Central memory CD8-positive, alpha-beta T cell (primary cell): ENCODE measurements around the gene RBM23.

Experiments used
- ATAC-seq: fragments of 150-1000 bp; cut with Tn5 transposase; replicated peaks from 2 replicates; pipeline ENCODE4 v1.10.0; 2022; ENCODE audit warnings: mild to moderate bottlenecking, moderate FRiP score, moderate number of reproducible peaks; ENCODE audit not compliant: poor library complexity, severe bottlenecking; ENCODE audit errors: extremely low read depth
- DNase-seq, 2 donors: peaks; one replicate each; pipeline ENCODE4 v3.0.0; 2021; ENCODE audit warnings: low spot score in 2 of 2
- H3K27ac Mint-ChIP-seq: one replicate; pipeline ENCODE4 v1.8.0; 2022; ENCODE audit warnings: low read depth, mild to moderate bottlenecking, moderate library complexity, mixed read lengths
- H3K27me3 Mint-ChIP-seq: one replicate; pipeline ENCODE4 v1.8.0; 2022; ENCODE audit warnings: mixed read lengths
- H3K36me3 Mint-ChIP-seq: one replicate; pipeline ENCODE4 v1.8.0; 2022; ENCODE audit warnings: mild to moderate bottlenecking, moderate library complexity, mixed read lengths; ENCODE audit not compliant: insufficient read depth
- H3K4me1 Mint-ChIP-seq: one replicate; pipeline ENCODE4 v1.8.0; 2022; ENCODE audit warnings: mixed read lengths
- H3K4me3 Mint-ChIP-seq: one replicate; pipeline ENCODE4 v1.8.0; 2022; ENCODE audit warnings: mild to moderate bottlenecking, moderate library complexity, mixed read lengths
- H3K9me3 Mint-ChIP-seq: one replicate; pipeline ENCODE4 v1.8.0; 2022; ENCODE audit warnings: mixed read lengths

Gene RBM23

DNA sequence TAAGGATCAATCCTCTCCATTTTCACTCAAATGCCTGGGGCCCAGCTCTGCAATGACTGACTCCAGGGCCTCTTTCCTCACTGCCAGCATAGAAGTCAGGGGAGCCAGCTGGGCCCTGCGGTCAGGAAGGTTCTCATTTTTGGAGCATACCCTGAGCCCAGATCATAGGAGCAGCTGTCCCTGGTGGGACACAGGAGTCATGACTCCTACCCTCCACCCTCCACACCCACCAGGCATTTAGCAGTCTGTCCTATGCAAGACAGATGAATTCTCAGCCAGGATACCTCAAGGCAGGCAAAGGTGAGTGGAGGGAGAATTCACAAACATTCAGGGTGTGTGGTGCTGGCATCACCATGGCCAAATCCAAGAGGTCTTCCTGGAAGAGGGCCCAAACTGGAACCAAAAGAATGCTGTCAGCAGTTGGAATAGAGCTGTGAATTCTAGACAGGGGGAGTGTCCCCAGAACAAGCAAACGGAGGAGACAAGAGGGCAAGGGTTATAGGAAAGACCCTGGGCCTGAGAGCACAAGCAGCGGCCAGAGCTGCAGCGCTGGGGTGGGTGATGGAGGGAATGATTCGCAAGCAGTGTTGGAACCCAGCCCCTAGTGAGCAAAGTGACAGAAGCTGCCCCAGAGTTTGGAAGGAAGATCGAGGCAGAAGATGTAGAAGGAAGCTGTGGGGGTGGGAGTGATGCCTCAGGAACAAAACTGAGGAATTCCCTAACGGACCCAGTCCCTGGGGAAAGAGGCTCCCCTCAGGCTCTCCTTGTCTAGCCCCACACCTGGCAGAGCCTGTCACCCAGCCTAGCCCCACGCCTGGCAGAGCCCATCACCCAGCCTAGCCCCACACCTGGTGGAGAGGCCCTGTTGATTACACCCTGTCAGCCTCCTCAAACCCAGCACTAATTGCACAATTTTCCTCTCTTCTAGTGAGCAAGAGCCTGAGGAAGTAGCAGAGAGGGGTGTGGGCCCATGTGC lies 40.4 kb downstream of the RBM23 start:
- ATAC-seq (no peak), DNase-seq (no peak)
- H3K4me3 Mint-ChIP-seq: no peak overlapping the region
- H3K36me3 Mint-ChIP-seq: peaks cover 17% of the 10 kb centered on the region
- H3K9me3 Mint-ChIP-seq: no peaks in the 10 kb centered on the region
- H3K27ac Mint-ChIP-seq: no peak overlapping the region
- no peaks in the 10 kb centered on the region for H3K27me3 Mint-ChIP-seq
- H3K4me1 Mint-ChIP-seq: peaks cover 16% of the 10 kb centered on the region

DNA sequence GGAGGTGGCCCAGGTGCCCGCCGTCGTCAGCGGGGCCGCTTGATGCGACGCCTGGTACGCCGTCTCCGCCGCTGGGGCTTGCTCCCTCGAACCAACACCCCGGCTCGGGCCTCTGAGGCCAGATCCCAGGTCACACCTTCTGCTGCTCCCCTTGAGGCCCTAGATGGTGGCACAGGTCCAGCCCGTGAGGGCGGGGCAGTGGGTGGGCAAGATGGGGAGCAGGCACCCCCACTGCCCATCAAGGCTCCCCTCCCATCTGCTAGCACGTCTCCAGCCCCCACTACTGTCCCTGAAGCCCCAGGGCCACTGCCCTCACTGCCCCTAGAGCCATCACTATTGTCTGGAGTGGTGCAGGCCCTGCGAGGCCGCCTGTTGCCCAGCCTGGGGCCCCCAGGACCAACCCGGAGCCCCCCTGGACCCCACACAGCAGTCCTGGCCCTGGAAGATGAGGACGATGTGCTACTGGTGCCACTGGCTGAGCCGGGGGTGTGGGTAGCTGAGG lies 41.9 kb downstream of the RBM23 start:
- Mint-ChIP-seq H3K9me3 (no peaks in the 10 kb centered on the region), H3K27ac (no peak overlapping the region), H3K36me3 (peaks cover 21% of the 10 kb centered on the region), H3K27me3 (no peaks in the 10 kb centered on the region), H3K4me1 (peaks cover 22% of the 10 kb centered on the region), H3K4me3 (no peak overlapping the region)
- ATAC-seq (no peak), DNase-seq (no peak)

DNA sequence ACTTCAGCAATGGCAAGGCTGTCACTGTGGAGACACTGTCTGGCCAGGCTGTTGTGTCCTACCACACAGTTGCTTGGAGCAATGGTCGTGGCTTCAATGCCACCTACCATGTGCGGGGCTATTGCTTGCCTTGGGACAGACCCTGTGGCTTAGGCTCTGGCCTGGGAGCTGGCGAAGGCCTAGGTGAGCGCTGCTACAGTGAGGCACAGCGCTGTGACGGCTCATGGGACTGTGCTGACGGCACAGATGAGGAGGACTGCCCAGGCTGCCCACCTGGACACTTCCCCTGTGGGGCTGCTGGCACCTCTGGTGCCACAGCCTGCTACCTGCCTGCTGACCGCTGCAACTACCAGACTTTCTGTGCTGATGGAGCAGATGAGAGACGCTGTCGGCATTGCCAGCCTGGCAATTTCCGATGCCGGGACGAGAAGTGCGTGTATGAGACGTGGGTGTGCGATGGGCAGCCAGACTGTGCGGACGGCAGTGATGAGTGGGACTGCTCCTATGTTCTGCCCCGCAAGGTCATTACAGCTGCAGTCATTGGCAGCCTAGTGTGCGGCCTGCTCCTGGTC lies 43.1 kb downstream of the RBM23 start:
- H3K27me3 Mint-ChIP-seq: no peaks in the 10 kb centered on the region
- no peak overlapping the region for H3K4me3 Mint-ChIP-seq
- no peaks in the 10 kb centered on the region for H3K9me3 Mint-ChIP-seq
- DNase-seq: no peak
- no peak for ATAC-seq
- H3K27ac Mint-ChIP-seq: no peak overlapping the region
- H3K36me3 Mint-ChIP-seq: peaks cover 25% of the 10 kb centered on the region
- peaks cover 29% of the 10 kb centered on the region for H3K4me1 Mint-ChIP-seq

DNA sequence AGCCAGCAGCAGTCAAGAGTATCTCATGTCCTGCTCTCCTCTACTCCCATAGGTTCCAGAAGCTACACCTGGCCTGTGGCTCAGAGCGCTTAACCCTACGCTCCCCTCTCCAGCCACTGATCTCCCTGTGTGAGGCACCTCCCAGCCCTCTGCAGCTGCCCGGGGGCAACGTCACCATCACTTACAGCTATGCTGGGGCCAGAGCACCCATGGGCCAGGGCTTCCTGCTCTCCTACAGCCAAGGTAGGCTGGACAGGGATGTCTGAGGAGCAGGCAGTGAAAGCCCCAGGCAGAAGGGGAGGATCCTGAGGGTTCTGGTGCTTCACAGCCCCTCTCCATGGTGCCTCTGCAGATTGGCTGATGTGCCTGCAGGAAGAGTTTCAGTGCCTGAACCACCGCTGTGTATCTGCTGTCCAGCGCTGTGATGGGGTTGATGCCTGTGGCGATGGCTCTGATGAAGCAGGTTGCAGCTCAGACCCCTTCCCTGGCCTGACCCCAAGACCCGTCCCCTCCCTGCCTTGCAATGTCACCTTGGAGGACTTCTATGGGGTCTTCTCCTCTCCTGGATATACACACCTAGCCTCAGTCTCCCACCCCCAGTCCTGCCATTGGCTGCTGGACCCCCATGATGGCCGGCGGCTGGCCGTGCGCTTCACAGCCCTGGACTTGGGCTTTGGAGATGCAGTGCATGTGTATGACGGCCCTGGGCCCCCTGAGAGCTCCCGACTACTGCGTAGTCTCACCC lies 43.8 kb downstream of the RBM23 start:
- H3K27me3 Mint-ChIP-seq: no peaks in the 10 kb centered on the region
- H3K4me1 Mint-ChIP-seq: peaks cover 35% of the 10 kb centered on the region
- H3K4me3 Mint-ChIP-seq: no peak overlapping the region
- DNase-seq: no peak
- no peak overlapping the region for H3K27ac Mint-ChIP-seq
- no peak for ATAC-seq
- H3K9me3 Mint-ChIP-seq: no peaks in the 10 kb centered on the region
- peaks cover 27% of the 10 kb centered on the region for H3K36me3 Mint-ChIP-seq

DNA sequence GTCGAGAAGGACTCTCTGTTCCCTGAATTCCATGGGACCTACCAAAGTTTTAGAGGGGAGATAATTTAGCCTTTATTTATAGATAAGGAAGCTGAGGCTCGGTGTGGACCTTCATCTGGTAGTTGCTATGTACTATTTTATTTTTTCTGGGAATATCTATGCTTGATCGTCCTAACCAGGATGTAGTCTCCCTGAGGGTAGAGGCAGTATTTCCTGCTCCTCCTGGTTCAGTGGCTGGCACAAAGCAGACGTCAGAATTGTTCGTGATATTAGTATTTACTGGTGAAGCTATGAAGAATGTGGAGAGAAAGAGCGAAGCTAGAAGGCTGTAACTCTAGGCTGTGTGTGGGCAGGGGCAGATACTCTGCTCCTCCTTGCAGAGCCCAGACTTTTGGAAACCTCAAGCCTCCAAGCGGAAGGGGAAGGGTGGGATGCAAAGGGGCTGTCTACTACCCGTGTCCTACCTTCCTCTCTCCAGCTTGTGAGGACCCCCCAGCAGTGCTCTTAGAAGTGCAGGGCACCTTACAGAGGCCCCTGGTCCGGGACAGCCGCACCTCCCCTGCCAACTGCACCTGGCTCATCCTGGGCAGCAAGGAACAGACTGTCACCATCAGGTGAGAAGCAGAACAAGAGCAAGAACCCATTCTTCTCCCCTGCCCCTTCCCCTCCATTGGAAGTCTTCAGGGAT lies 46.0 kb downstream of the RBM23 start:
- peaks cover 22% of the 10 kb centered on the region for H3K36me3 Mint-ChIP-seq
- ATAC-seq: no peak
- peak overlapping the region; percentile 94 for H3K4me3 Mint-ChIP-seq
- H3K4me1 Mint-ChIP-seq: peaks cover 31% of the 10 kb centered on the region
- DNase-seq: no peak
- no peaks in the 10 kb centered on the region for H3K27me3 Mint-ChIP-seq
- peak overlapping the region; percentile 92 for H3K27ac Mint-ChIP-seq
- no peaks in the 10 kb centered on the region for H3K9me3 Mint-ChIP-seq

DNA sequence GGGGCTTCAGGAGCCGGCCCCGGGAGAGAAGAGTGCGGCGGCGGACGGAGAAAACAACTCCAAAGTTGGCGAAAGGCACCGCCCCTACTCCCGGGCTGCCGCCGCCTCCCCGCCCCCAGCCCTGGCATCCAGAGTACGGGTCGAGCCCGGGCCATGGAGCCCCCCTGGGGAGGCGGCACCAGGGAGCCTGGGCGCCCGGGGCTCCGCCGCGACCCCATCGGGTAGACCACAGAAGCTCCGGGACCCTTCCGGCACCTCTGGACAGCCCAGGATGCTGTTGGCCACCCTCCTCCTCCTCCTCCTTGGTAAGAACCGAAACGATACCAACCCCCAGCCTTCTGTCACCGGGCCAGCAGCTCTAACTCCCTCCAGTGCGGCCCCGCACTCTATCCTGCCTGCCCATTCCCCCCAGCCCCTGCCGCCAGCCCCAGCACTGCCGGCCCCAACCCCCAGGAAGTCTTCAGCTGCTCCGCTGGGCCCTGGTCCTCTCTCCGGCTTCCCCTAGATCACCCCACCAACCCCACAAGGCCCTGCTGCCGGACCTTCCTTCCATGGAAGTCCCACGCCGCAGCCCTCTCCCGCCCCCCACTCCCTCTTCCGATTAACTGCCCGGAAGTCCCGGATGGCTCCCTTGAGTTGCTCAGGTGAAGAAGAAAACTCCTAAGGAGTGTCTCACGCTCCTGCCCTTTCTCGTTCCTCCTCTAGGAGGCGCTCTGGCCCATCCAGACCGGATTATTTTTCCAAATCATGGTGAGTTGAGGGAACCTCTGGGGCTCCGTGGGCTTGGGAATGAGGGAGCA lies 46.7 kb downstream of the RBM23 start:
- DNase-seq (peak; percentile 47 to 66), ATAC-seq (peak; percentile 23)
- Mint-ChIP-seq H3K27me3 (no peaks in the 10 kb centered on the region), H3K36me3 (peaks cover 19% of the 10 kb centered on the region), H3K27ac (peak overlapping the region; percentile 92), H3K9me3 (no peaks in the 10 kb centered on the region), H3K4me3 (peak overlapping the region; percentile 94), H3K4me1 (peaks cover 29% of the 10 kb centered on the region)

DNA sequence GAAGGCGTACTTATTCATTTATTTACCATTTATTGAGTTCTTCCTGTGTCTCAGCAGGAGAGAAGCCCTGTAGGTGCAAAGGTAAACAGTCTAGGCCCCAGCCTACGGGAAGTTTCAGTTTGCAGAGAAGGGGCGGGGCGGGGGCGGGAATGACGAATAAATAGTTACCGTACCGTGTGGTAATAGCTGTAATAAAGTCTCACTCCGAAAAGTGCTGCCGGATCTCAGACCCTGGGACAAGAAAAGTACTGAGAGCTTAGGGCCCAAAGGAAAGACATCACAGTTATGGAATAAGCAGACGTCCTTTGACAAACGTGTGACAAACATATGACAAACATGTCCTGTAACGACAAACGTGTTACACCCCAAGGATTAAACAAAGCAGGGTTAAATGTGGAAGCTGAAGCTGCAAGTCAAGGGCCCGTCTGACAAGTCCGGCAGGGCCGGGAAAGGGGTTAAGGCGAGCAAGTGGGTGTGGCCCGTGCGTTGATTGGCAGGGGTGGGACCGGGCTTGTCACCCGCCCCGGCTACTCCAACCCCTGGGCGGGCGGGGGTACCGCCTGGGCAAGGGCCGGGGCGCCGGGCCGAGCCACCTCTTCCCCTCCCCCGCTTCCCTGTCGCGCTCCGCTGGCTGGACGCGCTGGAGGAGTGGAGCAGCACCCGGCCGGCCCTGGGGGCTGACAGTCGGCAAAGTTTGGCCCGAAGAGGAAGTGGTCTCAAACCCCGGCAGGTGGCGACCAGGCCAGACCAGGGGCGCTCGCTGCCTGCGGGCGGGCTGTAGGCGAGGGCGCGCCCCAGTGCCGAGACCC lies 47.5 kb downstream of the RBM23 start, which contains the start of gene LRP10:
Gene LRP10, plus strand, starts transcription at position 517 of the 809 bp plus-strand sequence. CDS start 564 bp downstream, outside the sequence.
- H3K4me3 Mint-ChIP-seq: peak within 1 kb of the TSS; percentile 94
- ATAC-seq: peak; percentile 77
- H3K4me1 Mint-ChIP-seq: peaks cover 35% of the 10 kb centered on the region
- H3K36me3 Mint-ChIP-seq: peaks cover 19% of the 10 kb centered on the region
- H3K27me3 Mint-ChIP-seq: no peaks in the 10 kb centered on the region
- peak; percentile 56 to 63 for DNase-seq
- H3K27ac Mint-ChIP-seq: peak within 1 kb of the TSS; percentile 92
- no peaks in the 10 kb centered on the region for H3K9me3 Mint-ChIP-seq

DNA sequence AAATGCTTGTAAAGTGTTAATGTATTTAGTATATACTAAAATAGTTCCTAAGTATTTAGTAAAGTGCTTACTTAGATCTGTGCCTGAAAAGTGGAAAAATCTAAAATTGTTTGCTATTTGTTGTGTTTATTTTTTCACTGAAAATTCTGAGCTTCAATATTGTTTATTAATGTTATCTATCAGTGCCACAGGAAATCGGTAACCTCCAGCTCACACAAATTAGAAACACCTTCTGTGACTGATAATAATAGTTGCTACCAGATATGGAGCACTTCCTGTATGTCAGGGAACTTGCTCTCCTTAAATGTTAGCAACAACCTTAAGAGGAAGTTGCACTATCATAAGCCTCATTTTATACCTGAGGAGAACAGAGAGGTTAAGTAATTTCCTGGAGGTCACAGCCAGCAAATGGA lies 48.1 kb downstream of the RBM23 start:
- Mint-ChIP-seq H3K27me3 (no peaks in the 10 kb centered on the region), H3K4me1 (peaks cover 37% of the 10 kb centered on the region), H3K27ac (peak overlapping the region; percentile 92), H3K4me3 (peak overlapping the region; percentile 94), H3K9me3 (no peaks in the 10 kb centered on the region), H3K36me3 (peaks cover 16% of the 10 kb centered on the region)
- DNase-seq (no peak), ATAC-seq (peak; percentile 72)

DNA sequence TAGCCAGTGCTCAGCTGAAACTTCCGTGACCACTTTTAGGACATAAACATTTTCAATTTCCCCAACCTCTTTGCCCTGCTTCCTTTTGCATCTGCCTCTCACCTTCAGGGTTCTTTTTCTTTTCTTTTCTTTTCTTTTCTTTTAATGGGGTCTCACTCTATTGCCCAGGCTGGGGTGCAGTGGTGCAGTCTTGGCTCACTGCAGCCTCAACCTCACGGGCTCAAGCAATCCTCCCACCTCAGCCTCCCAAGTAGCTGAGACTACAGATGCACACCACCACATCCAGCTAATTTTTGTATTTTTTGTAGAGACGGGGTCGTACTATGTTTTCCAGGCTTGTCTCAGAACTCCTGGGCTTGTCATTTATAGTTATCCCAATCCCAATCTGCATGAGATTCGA lies 52.1 kb downstream of the RBM23 start:
- peaks cover 22% of the 10 kb centered on the region for H3K4me1 Mint-ChIP-seq
- H3K4me3 Mint-ChIP-seq: no peak overlapping the region
- ATAC-seq (no peak), DNase-seq (no peak)
- H3K9me3 Mint-ChIP-seq: no peaks in the 10 kb centered on the region
- peaks cover 6% of the 10 kb centered on the region for H3K36me3 Mint-ChIP-seq
- no peak overlapping the region for H3K27ac Mint-ChIP-seq
- peaks cover 3% of the 10 kb centered on the region for H3K27me3 Mint-ChIP-seq

DNA sequence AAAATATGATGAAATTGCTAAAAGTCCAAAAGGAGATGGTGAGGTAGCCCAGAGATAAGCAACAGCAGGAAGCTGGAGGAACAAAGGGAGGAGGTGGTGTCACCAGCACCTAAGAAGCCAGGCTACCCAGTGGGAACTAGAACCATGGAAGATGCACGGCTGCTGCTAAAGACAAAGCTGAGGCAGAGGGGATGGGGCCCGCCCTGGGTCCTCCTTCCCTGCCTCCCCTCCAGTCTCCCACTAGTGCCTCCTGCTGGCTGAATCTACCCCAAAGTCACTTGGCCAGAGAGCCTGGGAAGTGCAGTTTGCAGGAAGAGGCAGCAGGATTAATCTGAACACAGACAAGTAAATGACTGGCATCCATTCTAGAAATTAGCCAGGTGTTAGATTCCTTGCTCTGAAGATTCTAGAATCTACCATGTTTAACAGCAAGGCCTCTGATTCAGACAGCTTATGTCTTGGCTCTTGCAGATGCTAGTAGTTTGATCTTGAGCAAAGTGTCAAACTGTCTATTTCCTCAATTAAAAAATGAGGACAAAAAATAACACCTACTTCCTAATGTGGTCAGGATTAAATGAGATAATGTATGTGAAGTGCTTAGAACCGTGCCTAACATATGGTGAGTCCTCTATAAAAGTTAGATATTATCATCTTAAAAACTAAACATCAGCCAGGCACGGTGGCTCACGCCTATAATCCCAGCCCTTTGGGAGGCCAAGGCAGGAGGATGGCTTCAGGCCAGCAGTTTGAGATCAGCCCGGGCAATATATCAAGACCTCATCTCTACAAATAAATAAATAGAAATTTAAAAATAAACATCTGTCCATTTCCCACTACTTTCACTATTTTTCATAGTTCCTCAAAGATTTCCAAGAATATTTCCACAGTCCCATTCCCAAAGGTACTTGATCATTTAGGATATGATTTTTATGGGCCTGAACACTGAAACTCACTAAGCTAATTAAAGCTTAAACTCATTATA lies 53.2 kb downstream of the RBM23 start:
- Mint-ChIP-seq H3K27ac (no peak overlapping the region), H3K4me3 (no peak overlapping the region), H3K36me3 (peaks cover 2% of the 10 kb centered on the region), H3K9me3 (no peaks in the 10 kb centered on the region), H3K4me1 (peaks cover 13% of the 10 kb centered on the region), H3K27me3 (peaks cover 14% of the 10 kb centered on the region)
- ATAC-seq (no peak), DNase-seq (no peak)
